ENCODE data around the gene SCYL3.

DNA sequence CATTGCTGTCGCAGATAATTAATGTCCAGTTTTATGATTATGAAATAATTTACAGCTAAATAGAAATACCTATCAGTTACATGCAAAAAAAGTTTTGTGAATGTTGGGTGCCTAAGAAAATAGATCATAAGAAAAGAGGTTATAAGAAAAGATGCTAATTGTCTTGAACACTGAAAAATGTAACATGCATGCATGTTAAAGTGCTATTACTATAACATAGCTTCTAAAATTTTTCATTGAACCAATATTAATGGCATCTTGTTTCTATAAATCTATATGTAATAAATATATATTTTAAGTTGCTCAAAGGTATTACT, 35.5 kb upstream of the SCYL3 start:
- TF ChIP-seq, protein P1, sequence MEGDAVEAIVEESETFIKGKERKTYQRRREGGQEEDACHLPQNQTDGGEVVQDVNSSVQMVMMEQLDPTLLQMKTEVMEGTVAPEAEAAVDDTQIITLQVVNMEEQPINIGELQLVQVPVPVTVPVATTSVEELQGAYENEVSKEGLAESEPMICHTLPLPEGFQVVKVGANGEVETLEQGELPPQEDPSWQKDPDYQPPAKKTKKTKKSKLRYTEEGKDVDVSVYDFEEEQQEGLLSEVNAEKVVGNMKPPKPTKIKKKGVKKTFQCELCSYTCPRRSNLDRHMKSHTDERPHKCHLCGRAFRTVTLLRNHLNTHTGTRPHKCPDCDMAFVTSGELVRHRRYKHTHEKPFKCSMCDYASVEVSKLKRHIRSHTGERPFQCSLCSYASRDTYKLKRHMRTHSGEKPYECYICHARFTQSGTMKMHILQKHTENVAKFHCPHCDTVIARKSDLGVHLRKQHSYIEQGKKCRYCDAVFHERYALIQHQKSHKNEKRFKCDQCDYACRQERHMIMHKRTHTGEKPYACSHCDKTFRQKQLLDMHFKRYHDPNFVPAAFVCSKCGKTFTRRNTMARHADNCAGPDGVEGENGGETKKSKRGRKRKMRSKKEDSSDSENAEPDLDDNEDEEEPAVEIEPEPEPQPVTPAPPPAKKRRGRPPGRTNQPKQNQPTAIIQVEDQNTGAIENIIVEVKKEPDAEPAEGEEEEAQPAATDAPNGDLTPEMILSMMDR (IDR thresholded peaks at IDR 0.05) = no peak
- TF ChIP-seq POLR2A (IDR thresholded peaks at IDR 0.05) (no peak), POLR2AphosphoS5 (IDR thresholded peaks at IDR 0.05) (no peak)
